ENCODE data around the gene NTM. TPM values are rescaled to one million over a fixed set of nuclear protein-coding genes. Genes with fewer than 3 reads are reported as not detected.

The NTM gene
- total RNA-seq, 2 donors from 2014 or later = 1.7 to 3.6 TPM

- Mint-ChIP-seq H3K36me3 (ENCODE audit: low read depth) (no peaks in the 10 kb centered on the region), H3K4me3 (no peak overlapping the region), H3K4me1 (peaks cover 6% of the 10 kb centered on the region), H3K27ac (no peak overlapping the region), H3K9me3 (no peaks in the 10 kb centered on the region), H3K27me3 (ENCODE audit: insufficient read depth) (peaks cover 49% of the 10 kb centered on the region)
- no peak overlapping the region for H3K27ac ChIP-seq (ENCODE audit: low read depth, low read length)
- no peaks in the 10 kb centered on the region for H3K9me3 ChIP-seq (ENCODE audit: control insufficient read depth, low read length)
- peaks cover 48% of the 10 kb centered on the region for H3K27me3 ChIP-seq (ENCODE audit: control insufficient read depth, insufficient read depth, low read length, poor library complexity, severe bottlenecking)
- H3K4me3 ChIP-seq (ENCODE audit: low read length) = no peak overlapping the region
- DNase-seq = no peak
- H3K9ac ChIP-seq (ENCODE audit: extremely low read depth, low read length, poor library complexity, severe bottlenecking) = no peak overlapping the region
- WGBS, 2 experiments (ENCODE audit: insufficient coverage in 1 of 2, insufficient read length in 1 of 2) = 82 to 87% methylated on average over 7 to 10 of the region's 10 CpGs
- no peaks in the 10 kb centered on the region for H3K36me3 ChIP-seq (ENCODE audit: control insufficient read depth, insufficient read depth, low read length)
- no peaks in the 10 kb centered on the region for H3K4me1 ChIP-seq (ENCODE audit: control insufficient read depth, insufficient read depth, low read length)
- no peak for TF ChIP-seq CTCF (conservative IDR thresholded peaks at IDR 0.05)
These were observed 325.5 kb downstream of the NTM start for GRCh38 chr11:131695889-131696429.

- Histone ChIP-seq H3K27me3 (ENCODE audit: control insufficient read depth, insufficient read depth, low read length, poor library complexity, severe bottlenecking) (peaks cover 47% of the 10 kb centered on the region), H3K27ac (ENCODE audit: low read depth, low read length) (no peak overlapping the region), H3K4me3 (ENCODE audit: low read length) (no peak overlapping the region), H3K9me3 (ENCODE audit: control insufficient read depth, low read length) (no peaks in the 10 kb centered on the region), H3K36me3 (ENCODE audit: control insufficient read depth, insufficient read depth, low read length) (no peaks in the 10 kb centered on the region), H3K4me1 (ENCODE audit: control insufficient read depth, insufficient read depth, low read length) (no peaks in the 10 kb centered on the region), H3K9ac (ENCODE audit: extremely low read depth, low read length, poor library complexity, severe bottlenecking) (no peak overlapping the region)
- no peak overlapping the region for H3K27ac Mint-ChIP-seq
- no peaks in the 10 kb centered on the region for H3K9me3 Mint-ChIP-seq
- 87 to 98% methylated on average over 6 to 8 of the region's 8 CpGs for WGBS, 2 experiments (ENCODE audit: insufficient coverage in 1 of 2, insufficient read length in 1 of 2)
- peaks cover 6% of the 10 kb centered on the region for H3K4me1 Mint-ChIP-seq
- no peak overlapping the region for H3K4me3 Mint-ChIP-seq
- DNase-seq = no peak
- H3K27me3 Mint-ChIP-seq (ENCODE audit: insufficient read depth) = peaks cover 48% of the 10 kb centered on the region
- no peak for TF ChIP-seq CTCF (conservative IDR thresholded peaks at IDR 0.05)
- H3K36me3 Mint-ChIP-seq (ENCODE audit: low read depth) = no peaks in the 10 kb centered on the region
These were observed 326.3 kb downstream of the NTM start for GRCh38 chr11:131696690-131697089.

GRCh38 chr11:131703311-131703710, 332.9 kb downstream of the NTM start:
- peaks cover 2% of the 10 kb centered on the region for H3K27me3 Mint-ChIP-seq (ENCODE audit: insufficient read depth)
- no peak overlapping the region for H3K4me3 Mint-ChIP-seq
- DNase-seq = no peak
- H3K9me3 Mint-ChIP-seq = peaks cover 12% of the 10 kb centered on the region
- no peaks in the 10 kb centered on the region for H3K4me1 ChIP-seq (ENCODE audit: control insufficient read depth, insufficient read depth, low read length)
- peaks cover 14% of the 10 kb centered on the region for H3K9me3 ChIP-seq (ENCODE audit: control insufficient read depth, low read length)
- no peak overlapping the region for H3K27ac ChIP-seq (ENCODE audit: low read depth, low read length)
- no peak overlapping the region for H3K4me3 ChIP-seq (ENCODE audit: low read length)
- no peak for TF ChIP-seq CTCF (conservative IDR thresholded peaks at IDR 0.05)
- no peaks in the 10 kb centered on the region for H3K4me1 Mint-ChIP-seq
- no peaks in the 10 kb centered on the region for H3K27me3 ChIP-seq (ENCODE audit: control insufficient read depth, insufficient read depth, low read length, poor library complexity, severe bottlenecking)
- H3K27ac Mint-ChIP-seq = no peak overlapping the region
- WGBS, 2 experiments (ENCODE audit: insufficient coverage in 1 of 2, insufficient read length in 1 of 2) = 92% methylated on average over 1 of the region's 1 CpG; no CpG with 5 or more reads in 1 of the 2 experiments
- H3K9ac ChIP-seq (ENCODE audit: extremely low read depth, low read length, poor library complexity, severe bottlenecking) = no peak overlapping the region
- no peaks in the 10 kb centered on the region for H3K36me3 ChIP-seq (ENCODE audit: control insufficient read depth, insufficient read depth, low read length)
- H3K36me3 Mint-ChIP-seq (ENCODE audit: low read depth) = no peaks in the 10 kb centered on the region
